Nephron (organoid): ENCODE measurements around the gene BRMS1.

Experiments used
- H3K27ac Mint-ChIP-seq, 3 experiments: 2 replicates each; pipeline ENCODE4 v1.8.0; 2020; ENCODE audit warnings: mixed read lengths in 3 of 3, mild to moderate bottlenecking in 2 of 3, moderate library complexity in 1 of 3
- H3K27me3 Mint-ChIP-seq: 2 replicates; pipeline ENCODE4 v1.8.0; 2021; ENCODE audit warnings: low read depth, mild to moderate bottlenecking, moderate library complexity, mixed read lengths
- H3K36me3 Mint-ChIP-seq: 2 replicates; pipeline ENCODE4 v1.8.0; 2020; ENCODE audit warnings: low read depth, mixed read lengths
- H3K4me1 Mint-ChIP-seq: 2 replicates; pipeline ENCODE4 v1.8.0; 2020; ENCODE audit warnings: mixed read lengths
- H3K4me3 Mint-ChIP-seq, 3 experiments: 2 replicates each; pipeline ENCODE4 v1.8.0; 2020; ENCODE audit warnings: mild to moderate bottlenecking in 3 of 3, mixed read lengths in 3 of 3, moderate library complexity in 2 of 3
- H3K9me3 Mint-ChIP-seq: 2 replicates; pipeline ENCODE4 v1.8.0; 2020; ENCODE audit warnings: mixed read lengths
- CTCF ChIP-seq, 3 experiments: fragments of 200-600 bp; sonication (generic); IDR thresholded peaks; one replicate each; pipeline ENCODE4 v1.5.0; 2021; ENCODE audit warnings: antibody characterized with exemption in 3 of 3; ENCODE audit not compliant: unreplicated experiment in 3 of 3

BRMS1 gene

GRCh38 chr11:66287889-66288670, 56.8 kb downstream of the BRMS1 start:
- Mint-ChIP-seq H3K36me3 (no peaks in the 10 kb centered on the region), H3K4me1 (peaks cover 20% of the 10 kb centered on the region), H3K4me3 (peak overlapping the region; percentile 86 to 98 (median 92)), H3K9me3 (no peaks in the 10 kb centered on the region), H3K27me3 (peaks cover 34% of the 10 kb centered on the region), H3K27ac (peak overlapping the region; percentile 64 to 89 (median 87))
- TF ChIP-seq CTCF (IDR thresholded peaks at IDR 0.05; ENCODE audit: unreplicated experiment in 3 of 3): no peak
